Activated CD4-positive, alpha-beta T cell treated with anti-CD3 and anti-CD28 coated beads, Interleukin-2, amount 10 ng/mL, durations not matched to agents 7 days and 5 days (primary cell): ENCODE results near the gene IGFBP4. TPM values are rescaled to one million over a fixed set of nuclear protein-coding genes. Genes with fewer than 3 reads are reported as not detected.
"Not testable (repeated sequence)": the region's sequence is repeated elsewhere in the genome, so short reads cannot be mapped to it uniquely, and the experiment has no call there.

ENCODE experiments used
- CTCF ChIA-PET: fragments of 350-600 bp; sonication (Branson Sonifier 250); formaldehyde crosslinking; loops from one replicate; lab custom pipeline; 2021; ENCODE audit warnings: antibody characterized with exemption; lab: Charles Lee
- POLR2A ChIA-PET: fragments of 350-600 bp; sonication (Branson Sonifier 250); formaldehyde crosslinking; loops from one replicate; lab custom pipeline; 2021; ENCODE audit warnings: antibody characterized with exemption; lab: Charles Lee
- DNase-seq: peaks from one replicate; pipeline ENCODE4 v3.0.0-alpha.2; 2020
- H3K27ac Mint-ChIP-seq: one replicate; pipeline ENCODE4 v1.8.0; 2021; ENCODE audit warnings: mild to moderate bottlenecking, moderate library complexity, mixed read lengths
- H3K27me3 Mint-ChIP-seq: one replicate; pipeline ENCODE4 v1.8.0; 2021; ENCODE audit warnings: mixed read lengths
- H3K36me3 Mint-ChIP-seq: one replicate; pipeline ENCODE4 v1.8.0; 2021; ENCODE audit warnings: low read depth, mixed read lengths
- H3K4me1 Mint-ChIP-seq: one replicate; pipeline ENCODE4 v1.8.0; 2021; ENCODE audit warnings: mixed read lengths
- H3K4me3 Mint-ChIP-seq: one replicate; pipeline ENCODE4 v1.8.0; 2021; ENCODE audit warnings: mild to moderate bottlenecking, moderate library complexity, mixed read lengths
- H3K9me3 Mint-ChIP-seq: one replicate; pipeline ENCODE4 v1.8.0; 2021; ENCODE audit warnings: mixed read lengths
- total RNA-seq, 2 experiments: library from RNA; stranded (reverse); gene quantifications; one replicate each; pipeline ENCODE4 v1.2.3, GENCODE V29; 2021

The IGFBP4 gene
- total RNA-seq: 10 to 100 TPM; 65.2 to 67.9 TPM

DNA sequence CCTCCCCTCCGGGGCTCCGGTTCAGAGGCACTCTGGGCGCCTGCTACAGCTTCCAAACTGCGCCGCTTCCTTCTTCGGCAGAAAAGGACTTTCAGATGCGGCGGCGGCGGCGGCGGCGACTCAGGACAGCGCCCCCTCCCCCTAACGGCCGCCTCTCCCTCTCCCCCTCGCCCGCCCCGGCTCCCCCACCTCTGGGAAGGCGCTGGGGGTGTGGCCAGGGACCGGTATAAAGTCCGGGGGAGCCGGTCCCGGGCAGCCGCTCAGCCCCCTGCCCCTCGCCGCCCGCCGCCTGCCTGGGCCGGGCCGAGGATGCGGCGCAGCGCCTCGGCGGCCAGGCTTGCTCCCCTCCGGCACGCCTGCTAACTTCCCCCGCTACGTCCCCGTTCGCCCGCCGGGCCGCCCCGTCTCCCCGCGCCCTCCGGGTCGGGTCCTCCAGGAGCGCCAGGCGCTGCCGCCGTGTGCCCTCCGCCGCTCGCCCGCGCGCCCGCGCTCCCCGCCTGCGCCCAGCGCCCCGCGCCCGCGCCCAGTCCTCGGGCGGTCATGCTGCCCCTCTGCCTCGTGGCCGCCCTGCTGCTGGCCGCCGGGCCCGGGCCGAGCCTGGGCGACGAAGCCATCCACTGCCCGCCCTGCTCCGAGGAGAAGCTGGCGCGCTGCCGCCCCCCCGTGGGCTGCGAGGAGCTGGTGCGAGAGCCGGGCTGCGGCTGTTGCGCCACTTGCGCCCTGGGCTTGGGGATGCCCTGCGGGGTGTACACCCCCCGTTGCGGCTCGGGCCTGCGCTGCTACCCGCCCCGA is at the start of gene IGFBP4:
TSS of gene IGFBP4 (plus strand) at position 255 of the 792 bp plus-strand sequence. CDS start at position 541, 286 bp downstream.
- no peaks in the 10 kb centered on the region for H3K9me3 Mint-ChIP-seq
- H3K36me3 Mint-ChIP-seq: peaks cover 14% of the 10 kb centered on the region
- peak within 1 kb of the TSS; percentile 85 for H3K4me3 Mint-ChIP-seq
- peak within 1 kb of the TSS; percentile 97 for H3K27ac Mint-ChIP-seq
- H3K27me3 Mint-ChIP-seq: peaks cover 9% of the 10 kb centered on the region
- peak; percentile 71 for DNase-seq
- ChIA-PET CTCF (interaction anchor here (0.6 to 2.4 kb wide), 25 partner anchors 8 to 1175 kb away, joined by 3 to 15 read pairs (median 4); partner anchors contain the start of gene TOP2A), POLR2A (interaction anchor here (0.6 to 1.0 kb wide), 5 partner anchors 16 to 172 kb away, joined by 3 to 5 read pairs (median 3); partner anchors contain the start of gene TOP2A)
- H3K4me1 Mint-ChIP-seq: peaks cover 68% of the 10 kb centered on the region

DNA sequence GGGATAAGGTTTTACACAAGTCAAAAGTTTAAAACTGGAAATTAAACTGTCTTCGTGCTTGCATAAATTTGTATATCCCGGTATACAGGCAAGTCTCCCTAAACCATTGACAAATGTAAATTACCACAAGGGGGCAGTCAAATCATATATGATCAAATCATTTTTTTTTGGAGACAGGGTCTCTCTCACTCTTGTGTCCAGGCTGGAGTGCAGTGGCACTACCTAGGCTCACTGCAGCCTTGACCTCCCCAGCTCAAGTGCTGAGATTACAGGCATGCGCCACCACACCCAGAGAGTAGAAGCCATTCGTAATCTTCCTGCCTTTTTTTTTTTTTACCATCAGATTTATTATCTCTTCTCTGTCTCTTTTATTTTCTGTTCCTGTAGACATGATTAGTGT is 44.1 kb upstream of the IGFBP4 start:
- H3K4me1 Mint-ChIP-seq: peaks cover 34% of the 10 kb centered on the region
- peaks cover 70% of the 10 kb centered on the region for H3K36me3 Mint-ChIP-seq
- no peaks in the 10 kb centered on the region for H3K27me3 Mint-ChIP-seq
- CTCF ChIA-PET: interaction anchor here (0.6 to 1.7 kb wide), 9 partner anchors 29 to 225 kb away, joined by 3 to 4 read pairs (median 3); no protein-coding TSS in a partner anchor
- no peak for DNase-seq
- no peak overlapping the region for H3K4me3 Mint-ChIP-seq
- H3K27ac Mint-ChIP-seq: peak overlapping the region; percentile 62
- H3K9me3 Mint-ChIP-seq: no peaks in the 10 kb centered on the region
- POLR2A ChIA-PET: no interaction called here

DNA sequence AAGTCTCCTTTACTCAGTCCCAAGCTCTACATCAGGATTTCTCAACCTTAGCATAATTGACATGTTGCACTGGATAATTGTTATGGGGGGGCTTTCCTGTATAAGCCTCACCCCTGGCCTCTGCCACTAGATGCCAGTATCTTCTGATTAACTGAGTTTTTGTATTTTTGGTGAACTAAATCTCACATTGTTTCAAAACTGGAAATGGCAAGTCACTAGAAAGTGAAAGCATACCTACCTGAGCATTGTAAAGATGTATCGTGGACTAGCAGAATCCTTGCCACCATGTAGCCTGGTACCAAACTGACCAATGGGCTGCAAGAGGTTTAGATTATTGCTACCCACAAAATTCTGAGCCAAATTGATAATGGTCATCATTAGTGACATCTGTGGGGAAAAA is 40.6 kb upstream of the IGFBP4 start:
- no peak for DNase-seq
- Mint-ChIP-seq H3K27me3 (no peaks in the 10 kb centered on the region), H3K4me3 (peak overlapping the region; percentile 44), H3K36me3 (peaks cover 84% of the 10 kb centered on the region), H3K27ac (peak overlapping the region; percentile 78), H3K4me1 (peaks cover 40% of the 10 kb centered on the region), H3K9me3 (no peaks in the 10 kb centered on the region)
- POLR2A ChIA-PET: interaction anchor here (1.5 kb wide), 1 partner anchor 15 kb away, joined by 4 read pairs; the partner anchor contains the start of gene TOP2A
- CTCF ChIA-PET: no interaction called here

DNA sequence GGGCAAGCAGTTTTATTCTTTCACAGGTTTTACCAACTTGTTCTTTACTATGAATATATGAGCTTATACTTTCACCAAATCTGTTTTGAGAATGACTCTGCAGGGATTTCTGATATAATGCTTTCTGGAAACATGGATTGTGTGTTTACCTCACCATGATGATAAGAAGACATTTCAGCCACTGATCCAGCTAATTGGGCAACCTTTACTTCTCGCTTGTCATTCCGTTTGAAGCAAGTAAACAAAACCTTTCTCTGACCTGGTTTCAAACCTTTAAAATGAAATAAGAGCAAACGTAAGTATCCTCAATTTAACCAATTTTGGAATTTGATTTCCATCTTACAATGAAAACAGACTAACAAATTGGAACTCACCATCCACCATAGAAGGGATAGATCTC is 39.2 kb upstream of the IGFBP4 start:
- peaks cover 72% of the 10 kb centered on the region for H3K36me3 Mint-ChIP-seq
- DNase-seq: no peak
- ChIA-PET CTCF (no interaction called here), POLR2A (interaction anchor here (1.5 kb wide), 1 partner anchor 14 kb away, joined by 4 read pairs; the partner anchor contains the start of gene TOP2A)
- no peaks in the 10 kb centered on the region for H3K27me3 Mint-ChIP-seq
- H3K9me3 Mint-ChIP-seq: no peaks in the 10 kb centered on the region
- H3K27ac Mint-ChIP-seq: peak overlapping the region; percentile 26
- peaks cover 42% of the 10 kb centered on the region for H3K4me1 Mint-ChIP-seq
- no peak overlapping the region for H3K4me3 Mint-ChIP-seq

DNA sequence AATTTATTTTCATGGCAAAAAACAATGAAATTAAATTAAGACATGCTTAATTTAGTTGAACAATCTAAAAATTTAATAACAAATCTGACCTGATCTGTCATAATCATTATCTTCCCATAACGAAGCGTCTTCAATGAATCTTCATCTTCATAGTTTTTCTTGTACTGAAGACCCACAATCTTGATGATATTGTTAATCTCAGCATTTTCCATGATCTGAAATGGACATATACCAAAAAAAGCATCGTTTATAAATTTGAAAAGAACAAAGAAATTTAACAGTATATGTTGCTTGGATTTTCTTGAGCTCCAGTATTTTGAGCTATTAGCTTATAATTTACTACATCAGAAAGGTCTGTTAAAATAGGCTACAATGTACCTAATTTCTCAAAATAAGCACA is 35.8 kb upstream of the IGFBP4 start:
- Mint-ChIP-seq H3K4me3 (no peak overlapping the region), H3K9me3 (no peaks in the 10 kb centered on the region), H3K4me1 (peaks cover 42% of the 10 kb centered on the region), H3K27ac (no peak overlapping the region), H3K36me3 (peaks cover 68% of the 10 kb centered on the region), H3K27me3 (no peaks in the 10 kb centered on the region)
- ChIA-PET CTCF (interaction anchor here (1.3 to 2.0 kb wide), 3 partner anchors 8 to 132 kb away, joined by 4 to 8 read pairs (median 5); partner anchors contain the start of gene TOP2A), POLR2A (interaction anchor here (0.7 kb wide), 2 partner anchors 9 to 18 kb away, joined by 3 read pairs; no protein-coding TSS in a partner anchor)
- DNase-seq: no peak

DNA sequence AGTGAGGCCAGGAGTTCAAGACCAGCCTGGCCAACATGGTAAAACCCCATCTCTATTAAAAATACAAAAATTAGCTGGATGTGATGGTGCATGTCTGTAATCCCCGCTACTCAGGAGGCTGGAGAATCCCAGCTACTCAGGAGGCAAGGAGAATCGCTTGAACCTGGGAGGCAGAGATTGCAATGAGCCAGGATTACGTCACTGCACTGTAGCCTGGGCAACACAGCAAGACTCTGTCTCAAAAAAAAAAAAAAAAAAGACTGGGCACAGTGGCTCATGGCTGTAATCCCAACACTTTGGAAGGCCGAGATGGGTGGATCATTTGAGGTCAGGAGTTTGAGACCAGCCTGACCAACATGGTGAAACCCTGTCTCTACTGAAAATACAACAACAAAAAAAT is 33.7 kb upstream of the IGFBP4 start:
- not testable (repeated sequence) for DNase-seq, H3K4me3 Mint-ChIP-seq, H3K27me3 Mint-ChIP-seq, H3K9me3 Mint-ChIP-seq
- peaks cover 63% of the 10 kb centered on the region for H3K36me3 Mint-ChIP-seq
- peak overlapping the region; percentile 13 for H3K27ac Mint-ChIP-seq
- peaks cover 41% of the 10 kb centered on the region for H3K4me1 Mint-ChIP-seq
- ChIA-PET POLR2A (interaction anchor here (0.6 kb wide), 1 partner anchor 13 kb away, joined by 11 read pairs; no protein-coding TSS in a partner anchor), CTCF (interaction anchor here (1.1 kb wide), 1 partner anchor 124 kb away, joined by 3 read pairs; no protein-coding TSS in a partner anchor)

DNA sequence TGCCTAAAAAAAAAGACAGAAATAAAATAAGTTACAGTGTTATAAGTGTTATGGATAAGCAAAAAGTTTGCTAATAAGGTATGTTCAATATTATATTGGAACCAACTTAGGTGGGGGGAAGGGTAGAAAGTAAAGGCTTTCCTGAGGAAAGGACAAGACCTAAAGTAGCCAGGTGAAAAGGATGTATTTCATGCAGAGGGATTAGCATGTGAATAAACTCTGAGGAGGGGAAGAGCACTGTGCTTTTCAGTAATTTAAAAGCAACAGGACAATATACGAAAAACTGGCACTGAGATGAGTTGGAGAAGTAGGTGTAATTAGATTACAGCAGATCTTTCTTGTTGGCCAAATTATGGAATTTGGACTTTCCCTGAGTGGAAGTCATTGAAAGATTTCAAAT is 33.2 kb upstream of the IGFBP4 start:
- Mint-ChIP-seq H3K9me3 (no peaks in the 10 kb centered on the region), H3K27ac (peak overlapping the region; percentile 2), H3K4me3 (no peak overlapping the region), H3K4me1 (peaks cover 42% of the 10 kb centered on the region), H3K27me3 (no peaks in the 10 kb centered on the region), H3K36me3 (peaks cover 57% of the 10 kb centered on the region)
- no peak for DNase-seq
- ChIA-PET CTCF (interaction anchor here (1.4 to 8.4 kb wide), 3 partner anchors 17 to 150 kb away, joined by 5 to 73 read pairs (median 5); no protein-coding TSS in a partner anchor), POLR2A (no interaction called here)

DNA sequence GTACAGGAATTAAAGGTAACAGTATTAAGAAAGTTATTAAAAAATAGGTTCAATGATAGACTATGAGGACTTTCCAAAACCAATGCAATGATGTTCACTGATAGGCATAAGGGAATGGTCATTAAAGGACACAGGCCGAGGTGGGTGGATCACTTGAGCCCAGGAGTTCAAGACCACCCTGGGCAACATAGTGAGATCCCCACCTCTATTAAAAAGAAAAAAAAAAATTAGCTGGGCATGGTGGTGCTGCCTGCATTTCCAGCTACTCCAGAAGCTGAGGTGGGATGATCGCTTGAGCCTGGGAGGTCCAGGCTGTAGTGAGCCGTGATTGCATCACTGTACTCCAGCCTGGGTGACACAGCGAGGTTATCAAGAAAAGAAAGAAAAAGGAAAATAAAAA is 31.4 kb upstream of the IGFBP4 start:
- ChIA-PET CTCF (interaction anchor here (0.6 to 8.4 kb wide), 6 partner anchors 11 to 233 kb away, joined by 3 to 73 read pairs (median 4); no protein-coding TSS in a partner anchor), POLR2A (no interaction called here)
- H3K9me3 Mint-ChIP-seq: no peaks in the 10 kb centered on the region
- DNase-seq: no peak
- H3K27ac Mint-ChIP-seq: peak overlapping the region; percentile 69
- H3K27me3 Mint-ChIP-seq: no peaks in the 10 kb centered on the region
- H3K36me3 Mint-ChIP-seq: peaks cover 62% of the 10 kb centered on the region
- H3K4me1 Mint-ChIP-seq: peaks cover 52% of the 10 kb centered on the region
- no peak overlapping the region for H3K4me3 Mint-ChIP-seq

DNA sequence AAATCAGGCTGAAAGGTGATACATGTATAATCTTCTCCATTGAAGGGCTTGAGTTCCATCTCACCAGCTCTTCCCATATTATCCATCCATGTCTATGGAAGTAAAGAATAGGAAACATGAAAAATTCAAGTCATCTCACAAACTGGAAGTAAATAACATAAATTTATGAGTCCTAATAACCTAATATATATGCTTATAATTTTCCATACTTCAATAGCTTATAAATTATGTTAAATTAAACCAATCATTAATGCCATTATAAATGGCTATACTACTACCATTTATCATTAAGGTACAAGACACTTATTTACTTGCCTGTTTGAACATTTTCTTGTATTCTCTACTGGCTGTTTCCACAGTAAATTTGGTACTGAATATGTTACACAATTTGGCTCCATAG is 30.4 kb upstream of the IGFBP4 start:
- Mint-ChIP-seq H3K4me1 (peaks cover 51% of the 10 kb centered on the region), H3K9me3 (no peaks in the 10 kb centered on the region), H3K27ac (peak overlapping the region; percentile 13), H3K4me3 (no peak overlapping the region), H3K36me3 (peaks cover 59% of the 10 kb centered on the region), H3K27me3 (no peaks in the 10 kb centered on the region)
- DNase-seq: no peak
- ChIA-PET POLR2A (interaction anchor here (0.8 kb wide), 1 partner anchor 121 kb away, joined by 3 read pairs; no protein-coding TSS in a partner anchor), CTCF (interaction anchor here (1.2 to 8.4 kb wide), 3 partner anchors 14 to 147 kb away, joined by 3 to 73 read pairs (median 3); no protein-coding TSS in a partner anchor)

DNA sequence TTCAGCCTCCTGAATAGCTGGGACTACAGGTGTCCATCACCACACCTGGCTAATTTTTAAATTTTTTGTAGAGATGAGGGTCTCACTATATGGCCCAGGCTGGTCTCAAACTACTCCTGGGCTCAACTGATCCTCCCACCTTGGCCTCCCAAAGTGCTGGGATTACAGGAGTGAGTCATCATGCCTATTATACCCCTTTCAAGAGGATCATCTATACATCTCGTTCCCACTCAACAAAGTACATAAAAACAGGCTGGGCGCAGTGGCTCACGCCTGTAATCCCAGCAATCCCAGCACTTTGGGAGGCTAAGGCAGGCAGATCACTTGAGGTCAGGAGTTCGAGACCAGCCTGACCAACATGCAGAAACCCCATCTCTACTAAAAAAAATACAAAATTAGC is 28.9 kb upstream of the IGFBP4 start:
- DNase-seq, H3K9me3 Mint-ChIP-seq, H3K4me3 Mint-ChIP-seq, POLR2A ChIA-PET, H3K27me3 Mint-ChIP-seq, H3K27ac Mint-ChIP-seq: not testable (repeated sequence)
- CTCF ChIA-PET: interaction anchor here (1.7 to 8.4 kb wide), 2 partner anchors 33 to 119 kb away, joined by 4 to 73 read pairs; no protein-coding TSS in a partner anchor
- peaks cover 61% of the 10 kb centered on the region for H3K4me1 Mint-ChIP-seq
- peaks cover 59% of the 10 kb centered on the region for H3K36me3 Mint-ChIP-seq

DNA sequence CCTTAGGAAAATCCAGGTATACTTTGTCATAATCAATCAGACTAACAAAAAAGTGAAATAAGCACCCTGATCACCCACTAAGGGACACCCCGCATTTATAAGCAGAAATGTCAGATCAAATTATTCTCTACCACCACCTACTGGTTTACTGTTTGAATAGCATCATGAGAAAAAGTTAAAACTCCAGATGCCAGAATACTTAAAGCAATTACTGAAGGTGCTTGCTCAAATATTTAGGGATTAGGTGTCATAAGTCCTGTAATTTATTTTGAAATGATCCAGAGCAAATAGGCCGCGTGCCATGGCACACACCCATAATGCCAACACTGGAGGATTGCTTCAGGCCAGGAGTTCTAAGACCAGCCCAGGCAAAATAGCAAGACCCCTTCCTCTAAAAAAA is 27.9 kb upstream of the IGFBP4 start:
- H3K4me3 Mint-ChIP-seq: peak overlapping the region; percentile 96
- peaks cover 51% of the 10 kb centered on the region for H3K36me3 Mint-ChIP-seq
- H3K27me3 Mint-ChIP-seq: no peaks in the 10 kb centered on the region
- H3K9me3 Mint-ChIP-seq: no peaks in the 10 kb centered on the region
- CTCF ChIA-PET: interaction anchor here (0.7 to 8.4 kb wide), 11 partner anchors 8 to 148 kb away, joined by 3 to 73 read pairs (median 3); partner anchors contain the start of gene IGFBP4
- peaks cover 59% of the 10 kb centered on the region for H3K4me1 Mint-ChIP-seq
- H3K27ac Mint-ChIP-seq: peak overlapping the region; percentile 10
- POLR2A ChIA-PET: interaction anchor here (0.7 kb wide), 1 partner anchor 145 kb away, joined by 3 read pairs; no protein-coding TSS in a partner anchor
- DNase-seq: no peak

DNA sequence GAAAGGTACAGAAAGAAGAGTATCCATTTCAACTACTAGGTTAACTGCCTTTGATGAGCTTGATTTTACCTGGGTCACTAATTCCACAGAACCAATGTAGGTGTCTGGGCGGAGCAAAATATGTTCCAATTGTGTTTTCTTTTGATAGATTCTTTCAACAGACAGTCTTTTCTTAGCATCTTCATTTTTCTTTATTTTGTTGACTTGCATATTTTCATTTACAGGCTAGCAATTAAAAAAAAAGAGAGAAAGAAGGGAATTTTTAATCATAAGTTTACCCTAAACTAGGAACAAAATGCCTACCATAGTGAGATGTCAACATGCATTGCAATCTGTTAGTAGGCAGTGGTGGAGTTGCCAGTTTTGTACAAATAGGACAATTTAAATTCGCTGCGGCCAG is 26.6 kb upstream of the IGFBP4 start:
- no peak for DNase-seq
- Mint-ChIP-seq H3K4me3 (peak overlapping the region; percentile 96), H3K9me3 (no peaks in the 10 kb centered on the region), H3K27me3 (no peaks in the 10 kb centered on the region), H3K4me1 (peaks cover 54% of the 10 kb centered on the region), H3K36me3 (peaks cover 41% of the 10 kb centered on the region), H3K27ac (peak overlapping the region; percentile 96)
- ChIA-PET CTCF (interaction anchor here (0.8 to 8.4 kb wide), 9 partner anchors 9 to 135 kb away, joined by 3 to 73 read pairs (median 4); no protein-coding TSS in a partner anchor), POLR2A (interaction anchor here (0.7 kb wide), 1 partner anchor 60 kb away, joined by 3 read pairs; no protein-coding TSS in a partner anchor)
